Femur (tissue), 1 donor: Measurements from ENCODE around the gene PFKFB3.
"Not testable (repeated sequence)": the region's sequence is repeated elsewhere in the genome, so short reads cannot be mapped to it uniquely, and the experiment has no call there.

Source experiments
- DNase-seq: peaks from one replicate; pipeline ENCODE4 v3.0.0-alpha.2; 2017

PFKFB3 gene

GRCh38 chr10:6202684-6203330 is at the start of gene PFKFB3:
Gene PFKFB3 (plus strand): TSS chr10:6202932. CDS start chr10:6203261, 329 bp downstream.
- peak; percentile 97 for DNase-seq

GRCh38 chr10:6153845-6154244 is 48.9 kb upstream of the PFKFB3 start:
- no peak for DNase-seq

DNA sequence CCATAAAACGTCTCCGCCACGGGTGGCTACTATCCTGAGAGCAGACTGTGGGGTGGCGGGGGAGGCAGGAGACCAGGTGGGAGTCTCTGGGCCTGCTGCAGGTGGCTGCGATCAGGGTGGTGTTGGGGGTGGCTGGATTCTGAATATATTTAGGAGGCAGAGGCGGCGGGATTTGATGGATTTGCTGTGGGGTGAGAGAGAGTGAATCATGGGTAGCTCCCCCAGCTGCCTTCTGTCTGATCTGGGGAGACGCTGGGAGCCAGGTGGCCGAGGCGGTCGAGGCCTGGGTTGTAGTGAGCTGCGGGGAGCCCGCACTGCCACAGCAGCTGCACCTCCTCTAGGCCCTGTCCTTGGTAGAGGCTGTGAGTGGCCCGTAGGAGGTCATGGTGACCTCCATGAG is 48.2 kb upstream of the PFKFB3 start:
- DNase-seq, result no peak

GRCh38 chr10:6158276-6158675 is 44.5 kb upstream of the PFKFB3 start:
- DNase-seq, result no peak

GRCh38 chr10:6161921-6162320 is 40.8 kb upstream of the PFKFB3 start:
- no peak for DNase-seq

DNA sequence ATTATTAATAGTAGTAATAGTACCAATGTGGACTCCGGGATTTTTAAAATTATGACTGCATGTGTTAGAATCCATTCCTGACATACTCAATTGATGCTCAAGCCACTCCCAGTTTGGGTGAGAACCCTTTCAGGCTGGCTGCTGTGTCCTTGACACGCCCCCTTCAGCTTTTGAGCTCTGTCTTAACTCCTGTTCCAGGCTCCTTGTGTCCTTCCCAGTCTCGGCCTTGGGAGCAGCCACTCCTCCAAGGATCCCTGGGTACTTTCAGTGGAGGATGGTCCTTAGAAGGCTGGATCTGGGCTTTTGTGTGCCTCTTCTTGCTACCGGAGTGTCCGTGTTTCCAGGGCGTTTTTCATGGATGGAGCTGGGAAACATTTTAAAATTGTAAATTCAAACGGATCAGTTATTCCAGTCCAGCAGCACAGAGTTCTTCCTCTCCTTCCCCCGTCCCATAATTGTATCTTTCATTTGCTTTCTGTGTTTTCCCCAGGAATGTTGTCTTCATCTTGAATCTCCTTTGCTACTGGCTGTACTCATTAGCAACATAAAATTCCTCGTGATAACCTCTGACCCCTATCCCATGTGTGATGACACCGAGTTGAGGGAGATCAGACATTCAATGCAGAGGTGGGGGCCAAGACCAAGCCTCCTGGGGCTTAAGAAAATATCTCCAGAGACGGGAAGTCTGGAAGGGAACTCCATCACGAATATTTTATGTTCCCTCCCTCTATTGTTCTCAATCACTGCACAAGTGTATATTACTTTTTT is 40.0 kb upstream of the PFKFB3 start:
- DNase-seq, result no peak

- peak; percentile 94 for DNase-seq
Observed at GRCh38 chr10:6163364-6164270, 39.1 kb upstream of the PFKFB3 start.

DNA sequence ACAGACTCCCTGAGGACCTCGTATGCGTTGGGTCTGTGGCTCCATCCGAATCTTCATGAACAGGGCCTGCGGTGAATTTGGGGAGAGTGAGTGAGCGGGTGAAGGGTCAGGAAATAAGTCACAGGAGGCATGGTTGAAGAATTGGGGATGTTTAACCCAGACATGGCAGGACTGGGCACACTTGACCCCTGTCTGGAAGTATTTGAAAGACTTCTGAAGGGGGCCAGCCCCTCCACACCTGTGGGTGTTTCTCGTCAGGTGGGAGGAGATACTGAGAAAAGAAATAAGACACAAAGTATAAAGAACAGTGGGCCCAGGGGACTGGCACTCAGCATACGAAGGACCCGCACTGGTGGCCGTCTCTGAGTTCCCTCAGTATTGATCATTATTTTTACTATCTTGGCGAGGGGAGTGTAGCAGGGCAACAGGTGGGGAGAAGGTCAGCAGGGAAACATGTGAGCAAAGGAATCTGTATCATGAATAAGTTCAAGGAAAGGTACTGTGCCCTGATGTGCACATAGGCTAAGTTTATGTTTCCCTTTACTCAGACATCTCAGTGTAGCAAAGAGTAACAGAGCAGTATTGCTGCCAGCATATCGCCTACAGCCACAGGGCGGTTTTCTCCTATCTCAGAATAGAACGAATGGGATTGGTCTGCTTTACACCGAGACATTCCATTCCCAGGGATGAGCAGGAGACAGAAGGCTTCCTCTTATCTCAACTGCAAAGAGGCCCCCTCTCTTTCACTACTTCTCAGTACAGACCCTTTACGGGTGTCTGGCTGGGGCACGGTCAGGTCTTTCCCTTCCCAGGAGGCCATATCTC is 38.2 kb upstream of the PFKFB3 start:
- no peak for DNase-seq

- no peak for DNase-seq
Observed at GRCh38 chr10:6165221-6165725, 37.5 kb upstream of the PFKFB3 start.

GRCh38 chr10:6165933-6166332 is 36.8 kb upstream of the PFKFB3 start:
- DNase-seq, result not testable (repeated sequence)

- DNase-seq, result no peak
Observed at GRCh38 chr10:6167456-6167855, 35.3 kb upstream of the PFKFB3 start.

DNA sequence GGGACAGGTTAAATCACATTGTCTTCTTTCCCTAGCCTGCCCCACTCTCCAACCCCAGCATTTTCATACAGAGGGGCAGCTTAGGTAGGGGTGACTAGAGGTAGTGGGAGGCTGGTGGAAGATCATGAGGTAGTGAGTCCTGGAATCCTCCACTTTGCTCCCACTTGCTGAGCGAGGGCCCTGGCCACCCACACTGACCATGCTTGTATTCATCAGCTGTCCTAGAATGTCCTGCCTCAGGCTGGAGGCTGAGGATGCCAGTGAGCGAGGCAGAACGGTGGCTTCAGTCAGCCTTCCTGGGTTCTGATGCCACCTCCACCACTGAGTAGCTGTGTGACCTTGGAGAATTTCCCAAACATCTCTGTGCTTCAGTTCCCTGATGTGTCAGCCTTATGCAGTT is 34.6 kb upstream of the PFKFB3 start:
- no peak for DNase-seq

GRCh38 chr10:6170638-6171037 is 32.1 kb upstream of the PFKFB3 start:
- no peak for DNase-seq

DNA sequence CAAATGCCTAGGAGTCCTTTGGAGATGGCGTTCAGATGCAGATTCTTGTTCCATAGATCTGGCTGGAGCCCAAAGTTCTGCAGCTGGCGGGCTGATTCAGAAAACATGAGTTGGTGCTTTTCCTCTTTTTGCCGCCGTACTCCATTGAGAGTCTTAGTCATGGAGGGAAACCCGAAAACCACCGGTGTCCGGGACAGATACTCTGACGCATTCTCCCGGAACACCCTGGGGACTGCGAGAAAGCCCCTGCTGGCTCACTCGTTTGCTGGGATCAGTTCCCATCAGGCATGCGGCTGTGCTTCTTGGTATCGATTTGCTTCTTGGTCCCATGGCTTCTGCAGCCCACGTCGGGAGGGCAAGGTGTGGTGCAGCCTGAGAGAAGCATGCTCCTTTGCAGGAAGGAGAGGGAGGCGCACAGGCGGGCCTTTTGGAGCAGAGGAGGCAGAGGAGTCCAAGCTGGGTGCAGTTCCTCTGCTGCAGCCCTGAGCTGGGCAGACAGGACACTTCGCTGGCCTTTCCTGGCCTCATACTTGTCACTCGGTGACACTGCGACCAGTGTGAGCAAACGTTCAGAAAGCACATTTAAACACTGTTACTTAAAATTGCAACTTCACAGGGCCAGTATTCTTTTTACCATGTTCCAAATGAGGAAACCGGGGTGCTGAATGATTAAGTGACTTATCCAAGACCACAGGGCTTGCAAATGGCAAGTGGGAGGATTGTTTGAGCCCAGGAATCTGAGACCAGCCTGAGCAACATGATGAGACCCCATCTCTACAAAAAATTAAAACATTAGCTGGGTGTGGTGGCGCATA is 30.6 kb upstream of the PFKFB3 start:
- DNase-seq, result peak; percentile 67

GRCh38 chr10:6173203-6173602 is 29.5 kb upstream of the PFKFB3 start:
- DNase-seq, result no peak

DNA sequence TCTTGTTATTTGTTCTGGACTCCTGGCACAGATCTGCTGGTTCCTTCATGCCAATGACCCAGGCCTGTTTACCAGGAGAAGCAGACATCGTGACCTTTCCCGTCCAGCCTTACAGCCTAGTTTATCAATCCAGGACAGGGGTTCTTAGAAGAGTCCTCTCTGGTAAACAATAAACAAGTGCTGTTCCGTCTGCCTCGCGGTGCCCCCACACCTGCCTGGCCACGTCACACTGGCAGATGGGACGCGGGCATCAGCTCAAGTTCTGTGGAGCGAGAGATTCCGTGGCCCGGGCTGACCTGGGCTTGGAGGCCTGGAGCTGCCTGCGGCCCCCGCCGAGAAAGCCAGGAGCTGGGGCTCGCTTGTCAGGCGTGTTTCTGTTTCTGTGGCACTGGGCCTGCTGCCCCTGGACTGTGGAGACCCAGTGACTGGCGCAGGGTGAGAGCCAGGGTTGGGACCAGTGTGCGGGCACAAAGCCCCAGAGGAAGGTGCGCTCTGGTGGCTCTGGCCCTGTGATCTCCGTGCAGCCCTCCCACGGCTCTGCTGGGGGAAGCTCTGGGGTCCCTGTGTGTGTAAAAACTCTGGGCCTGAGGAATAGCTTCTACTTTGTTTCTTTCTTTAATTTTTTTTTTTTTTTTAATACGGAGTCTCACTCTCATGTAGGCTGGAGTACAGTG is 28.4 kb upstream of the PFKFB3 start:
- peak; percentile 45 for DNase-seq

GRCh38 chr10:6175329-6176055 is 27.2 kb upstream of the PFKFB3 start:
- DNase-seq, result no peak

- DNase-seq, result no peak
Observed at GRCh38 chr10:6176691-6177231, 26.0 kb upstream of the PFKFB3 start.

- DNase-seq, result no peak
Observed at GRCh38 chr10:6177880-6178281, 24.9 kb upstream of the PFKFB3 start.

- no peak for DNase-seq
Observed at GRCh38 chr10:6178581-6178980, 24.2 kb upstream of the PFKFB3 start.
